ENCODE data around the gene CCDC127.

GRCh38 chr5:194603-195209, 23.2 kb downstream of the CCDC127 start:
- TF ChIP-seq MAX (IDR thresholded peaks at IDR 0.05) (no peak), USF2 (IDR thresholded peaks at IDR 0.05; ENCODE audit: low read depth, low read length) (no peak), USF2 (CRISPR knock-in tag; IDR thresholded peaks at IDR 0.05; ENCODE audit: borderline replicate concordance) (no peak), EP300 (IDR thresholded peaks at IDR 0.05; ENCODE audit: low read depth in 2 of 2, low read length in 2 of 2) (no peak), EP300 (CRISPR knock-in tag; IDR thresholded peaks at IDR 0.05; ENCODE audit: borderline replicate concordance) (no peak), POLR2A (IDR thresholded peaks at IDR 0.05; ENCODE audit: insufficient read depth in 1 of 2, low read depth in 2 of 2, low read length in 2 of 2) (no peak), STAT5B (CRISPR knock-in tag; IDR thresholded peaks at IDR 0.05) (no peak), SUZ12 (IDR thresholded peaks at IDR 0.05; ENCODE audit: low read depth, low read length) (no peak), PRDM4 (CRISPR knock-in tag; IDR thresholded peaks at IDR 0.05; ENCODE audit: borderline replicate concordance) (no peak)
- TF ChIP-seq, protein P1, sequence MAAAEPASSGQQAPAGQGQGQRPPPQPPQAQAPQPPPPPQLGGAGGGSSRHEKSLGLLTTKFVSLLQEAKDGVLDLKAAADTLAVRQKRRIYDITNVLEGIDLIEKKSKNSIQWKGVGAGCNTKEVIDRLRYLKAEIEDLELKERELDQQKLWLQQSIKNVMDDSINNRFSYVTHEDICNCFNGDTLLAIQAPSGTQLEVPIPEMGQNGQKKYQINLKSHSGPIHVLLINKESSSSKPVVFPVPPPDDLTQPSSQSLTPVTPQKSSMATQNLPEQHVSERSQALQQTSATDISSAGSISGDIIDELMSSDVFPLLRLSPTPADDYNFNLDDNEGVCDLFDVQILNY (CRISPR knock-in tag; conservative IDR thresholded peaks at IDR 0.05), result no peak
- TF ChIP-seq, protein P2, sequence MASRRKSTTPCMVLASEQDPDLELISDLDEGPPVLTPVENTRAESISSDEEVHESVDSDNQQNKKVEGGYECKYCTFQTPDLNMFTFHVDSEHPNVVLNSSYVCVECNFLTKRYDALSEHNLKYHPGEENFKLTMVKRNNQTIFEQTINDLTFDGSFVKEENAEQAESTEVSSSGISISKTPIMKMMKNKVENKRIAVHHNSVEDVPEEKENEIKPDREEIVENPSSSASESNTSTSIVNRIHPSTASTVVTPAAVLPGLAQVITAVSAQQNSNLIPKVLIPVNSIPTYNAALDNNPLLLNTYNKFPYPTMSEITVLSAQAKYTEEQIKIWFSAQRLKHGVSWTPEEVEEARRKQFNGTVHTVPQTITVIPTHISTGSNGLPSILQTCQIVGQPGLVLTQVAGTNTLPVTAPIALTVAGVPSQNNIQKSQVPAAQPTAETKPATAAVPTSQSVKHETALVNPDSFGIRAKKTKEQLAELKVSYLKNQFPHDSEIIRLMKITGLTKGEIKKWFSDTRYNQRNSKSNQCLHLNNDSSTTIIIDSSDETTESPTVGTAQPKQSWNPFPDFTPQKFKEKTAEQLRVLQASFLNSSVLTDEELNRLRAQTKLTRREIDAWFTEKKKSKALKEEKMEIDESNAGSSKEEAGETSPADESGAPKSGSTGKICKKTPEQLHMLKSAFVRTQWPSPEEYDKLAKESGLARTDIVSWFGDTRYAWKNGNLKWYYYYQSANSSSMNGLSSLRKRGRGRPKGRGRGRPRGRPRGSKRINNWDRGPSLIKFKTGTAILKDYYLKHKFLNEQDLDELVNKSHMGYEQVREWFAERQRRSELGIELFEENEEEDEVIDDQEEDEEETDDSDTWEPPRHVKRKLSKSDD (CRISPR knock-in tag; IDR thresholded peaks at IDR 0.05; ENCODE audit: low read depth), result no peak

Measured in HepG2 (cell line).